GM18508 (cell line): ENCODE results near the gene BMPR1A.

Experiments
- ATAC-seq: cut with Tn5 transposase; IDR thresholded peaks from one replicate; pipeline ENCODE4 v1.9.1; 2021; ENCODE audit warnings: moderate number of reproducible peaks; ENCODE audit not compliant: insufficient read depth, unreplicated experiment

The BMPR1A gene

GRCh38 chr10:86798025-86798424 lies 41.6 kb downstream of the BMPR1A start:
- no peak for ATAC-seq

GRCh38 chr10:86798611-86799010 lies 42.2 kb downstream of the BMPR1A start:
- ATAC-seq: no peak

- ATAC-seq: no peak
These were observed 42.9 kb downstream of the BMPR1A start for GRCh38 chr10:86799188-86799845.

GRCh38 chr10:86801995-86802394 lies 45.6 kb downstream of the BMPR1A start:
- no peak for ATAC-seq

GRCh38 chr10:86802473-86803108 lies 46.2 kb downstream of the BMPR1A start:
- no peak for ATAC-seq

GRCh38 chr10:86803156-86803555 lies 46.7 kb downstream of the BMPR1A start:
- ATAC-seq: no peak

GRCh38 chr10:86804805-86805204 lies 48.4 kb downstream of the BMPR1A start:
- no peak for ATAC-seq

- no peak for ATAC-seq
These were observed 56.7 kb downstream of the BMPR1A start for GRCh38 chr10:86813101-86813500.

GRCh38 chr10:86813982-86814381 lies 57.6 kb downstream of the BMPR1A start:
- no peak for ATAC-seq

GRCh38 chr10:86815035-86815617 lies 58.7 kb downstream of the BMPR1A start:
- ATAC-seq: no peak

- no peak for ATAC-seq
These were observed 59.2 kb downstream of the BMPR1A start for GRCh38 chr10:86815640-86816039.

- ATAC-seq: no peak
These were observed 60.8 kb downstream of the BMPR1A start for GRCh38 chr10:86817246-86817645.

GRCh38 chr10:86819567-86819966 lies 63.1 kb downstream of the BMPR1A start:
- ATAC-seq: no peak

GRCh38 chr10:86820509-86820908 lies 64.1 kb downstream of the BMPR1A start:
- no peak for ATAC-seq

GRCh38 chr10:86821388-86821999 lies 65.1 kb downstream of the BMPR1A start:
- no peak for ATAC-seq

GRCh38 chr10:86823565-86823964 lies 67.1 kb downstream of the BMPR1A start:
- ATAC-seq: no peak

GRCh38 chr10:86824151-86824550 lies 67.7 kb downstream of the BMPR1A start:
- no peak for ATAC-seq

GRCh38 chr10:86825366-86825765 lies 68.9 kb downstream of the BMPR1A start:
- ATAC-seq: no peak

GRCh38 chr10:86827639-86828038 lies 71.2 kb downstream of the BMPR1A start:
- no peak for ATAC-seq

GRCh38 chr10:86828145-86828544 lies 71.7 kb downstream of the BMPR1A start:
- ATAC-seq: no peak

GRCh38 chr10:86829472-86829871 lies 73.1 kb downstream of the BMPR1A start:
- no peak for ATAC-seq
